C4-2B (cell line): ENCODE data around the gene DAZ4.
"Not testable (repeated sequence)": the region's sequence is repeated elsewhere in the genome, so short reads cannot be mapped to it uniquely, and the experiment has no call there.

Experiments
- ZFX ChIP-seq: fragments of 450-650 bp; IDR thresholded peaks from 2 replicates; pipeline ENCODE4 v1.6.1; 2017
- TF ChIP-seq, protein P1 (sequence below): fragments of 450-650 bp; conservative IDR thresholded peaks from 2 replicates; pipeline ENCODE4 v1.5.1; 2017; ENCODE audit warnings: mild to moderate bottlenecking

- TF ChIP-seq, protein P1, sequence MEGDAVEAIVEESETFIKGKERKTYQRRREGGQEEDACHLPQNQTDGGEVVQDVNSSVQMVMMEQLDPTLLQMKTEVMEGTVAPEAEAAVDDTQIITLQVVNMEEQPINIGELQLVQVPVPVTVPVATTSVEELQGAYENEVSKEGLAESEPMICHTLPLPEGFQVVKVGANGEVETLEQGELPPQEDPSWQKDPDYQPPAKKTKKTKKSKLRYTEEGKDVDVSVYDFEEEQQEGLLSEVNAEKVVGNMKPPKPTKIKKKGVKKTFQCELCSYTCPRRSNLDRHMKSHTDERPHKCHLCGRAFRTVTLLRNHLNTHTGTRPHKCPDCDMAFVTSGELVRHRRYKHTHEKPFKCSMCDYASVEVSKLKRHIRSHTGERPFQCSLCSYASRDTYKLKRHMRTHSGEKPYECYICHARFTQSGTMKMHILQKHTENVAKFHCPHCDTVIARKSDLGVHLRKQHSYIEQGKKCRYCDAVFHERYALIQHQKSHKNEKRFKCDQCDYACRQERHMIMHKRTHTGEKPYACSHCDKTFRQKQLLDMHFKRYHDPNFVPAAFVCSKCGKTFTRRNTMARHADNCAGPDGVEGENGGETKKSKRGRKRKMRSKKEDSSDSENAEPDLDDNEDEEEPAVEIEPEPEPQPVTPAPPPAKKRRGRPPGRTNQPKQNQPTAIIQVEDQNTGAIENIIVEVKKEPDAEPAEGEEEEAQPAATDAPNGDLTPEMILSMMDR: not testable (repeated sequence)
- TF ChIP-seq ZFX: not testable (repeated sequence)
These were observed 11.9 kb upstream of the DAZ4 start for GRCh38 chrY:24821836-24822235.
